Measurements from ENCODE around the gene NLGN1.

The NLGN1 gene

DNA sequence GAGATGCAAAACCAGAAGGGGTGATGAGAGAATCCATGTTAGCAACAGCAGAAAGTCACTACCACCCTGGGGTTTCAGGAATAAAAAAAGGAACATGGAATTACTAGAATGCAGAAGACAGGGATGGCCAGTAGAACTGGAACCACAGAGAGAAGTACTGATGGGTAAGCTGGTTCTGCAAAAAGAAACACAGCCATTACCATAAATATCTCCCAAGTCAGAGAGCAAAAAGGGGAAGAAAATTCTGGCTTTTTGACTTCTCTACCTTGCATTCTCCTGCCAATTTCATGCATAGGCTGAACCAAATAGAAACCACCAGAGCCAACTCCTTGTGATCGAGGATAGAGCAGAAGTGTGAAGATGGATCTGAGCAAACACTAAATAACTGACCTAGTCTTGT, 911.2 kb downstream of the NLGN1 start:
- H3K4me3 ChIP-seq (replicated peaks; ENCODE audit: low read depth, low read length): no peak overlapping the region
- TF ChIP-seq, protein P1, sequence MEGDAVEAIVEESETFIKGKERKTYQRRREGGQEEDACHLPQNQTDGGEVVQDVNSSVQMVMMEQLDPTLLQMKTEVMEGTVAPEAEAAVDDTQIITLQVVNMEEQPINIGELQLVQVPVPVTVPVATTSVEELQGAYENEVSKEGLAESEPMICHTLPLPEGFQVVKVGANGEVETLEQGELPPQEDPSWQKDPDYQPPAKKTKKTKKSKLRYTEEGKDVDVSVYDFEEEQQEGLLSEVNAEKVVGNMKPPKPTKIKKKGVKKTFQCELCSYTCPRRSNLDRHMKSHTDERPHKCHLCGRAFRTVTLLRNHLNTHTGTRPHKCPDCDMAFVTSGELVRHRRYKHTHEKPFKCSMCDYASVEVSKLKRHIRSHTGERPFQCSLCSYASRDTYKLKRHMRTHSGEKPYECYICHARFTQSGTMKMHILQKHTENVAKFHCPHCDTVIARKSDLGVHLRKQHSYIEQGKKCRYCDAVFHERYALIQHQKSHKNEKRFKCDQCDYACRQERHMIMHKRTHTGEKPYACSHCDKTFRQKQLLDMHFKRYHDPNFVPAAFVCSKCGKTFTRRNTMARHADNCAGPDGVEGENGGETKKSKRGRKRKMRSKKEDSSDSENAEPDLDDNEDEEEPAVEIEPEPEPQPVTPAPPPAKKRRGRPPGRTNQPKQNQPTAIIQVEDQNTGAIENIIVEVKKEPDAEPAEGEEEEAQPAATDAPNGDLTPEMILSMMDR (IDR thresholded peaks at IDR 0.05; ENCODE audit: low read length, missing control alignments): no peak

DNA sequence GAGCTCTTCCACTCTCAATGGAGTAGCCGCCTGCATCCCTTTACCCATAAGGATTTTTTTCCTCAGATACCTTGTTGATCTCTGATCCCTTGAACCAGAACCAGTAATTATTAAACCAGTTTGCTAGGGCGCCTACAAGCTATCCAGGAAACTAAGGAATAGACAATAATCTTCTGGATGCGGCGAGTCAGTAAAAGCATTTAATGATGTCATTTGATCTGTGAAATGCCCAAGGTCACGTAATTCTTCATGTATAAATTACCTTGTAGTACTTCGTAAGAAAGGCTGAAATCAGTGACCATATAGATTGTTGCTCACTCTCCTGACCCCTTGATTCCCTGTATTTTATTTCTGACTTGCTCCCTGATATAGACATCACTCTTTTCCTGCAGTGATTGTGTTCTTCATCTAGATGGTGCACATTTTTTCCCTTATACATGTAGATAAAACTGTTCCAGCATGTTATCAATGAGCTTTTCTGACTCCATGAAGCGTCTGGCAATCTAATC, 913.0 kb downstream of the NLGN1 start:
- no peak for DNase-seq (ENCODE audit: low read depth)
- TF ChIP-seq, protein P1 (IDR thresholded peaks at IDR 0.05; ENCODE audit: low read length, missing control alignments): no peak
- H3K4me3 ChIP-seq (replicated peaks; ENCODE audit: low read depth, low read length): no peak overlapping the region

More for the DNA sequence above, 911.2 kb downstream of the NLGN1 start:
- DNase-seq (ENCODE audit: low read depth): no peak

DNA sequence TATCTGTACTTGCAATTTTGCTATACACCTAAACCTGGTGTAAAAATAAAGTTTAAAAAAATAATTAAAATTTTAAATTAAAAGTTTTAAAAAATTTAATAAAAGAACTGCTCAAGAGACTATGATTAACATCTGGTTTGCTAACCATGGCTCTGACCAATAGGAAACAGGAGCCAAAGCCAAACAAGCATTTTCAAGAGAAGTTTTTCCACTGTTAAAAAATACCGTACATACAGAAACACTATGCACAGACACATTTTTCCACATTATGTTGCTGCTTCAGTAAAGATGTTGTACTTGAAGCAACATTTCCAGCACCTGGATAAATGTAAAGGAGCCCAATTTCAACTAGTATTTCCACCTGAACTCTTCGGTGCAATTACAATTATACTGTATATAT, 917.7 kb downstream of the NLGN1 start:
- no peak overlapping the region for H3K4me3 ChIP-seq (replicated peaks; ENCODE audit: low read depth, low read length)
- TF ChIP-seq, protein P1 (IDR thresholded peaks at IDR 0.05; ENCODE audit: low read length, missing control alignments): no peak
- DNase-seq (ENCODE audit: low read depth): no peak

GRCh38 chr3:174317005-174317404, 919.5 kb downstream of the NLGN1 start:
- no peak for DNase-seq (ENCODE audit: low read depth)
- TF ChIP-seq, protein P1 (IDR thresholded peaks at IDR 0.05; ENCODE audit: low read length, missing control alignments): no peak
- no peak overlapping the region for H3K4me3 ChIP-seq (replicated peaks; ENCODE audit: low read depth, low read length)

- TF ChIP-seq, protein P1 (IDR thresholded peaks at IDR 0.05; ENCODE audit: low read length, missing control alignments): no peak
- no peak overlapping the region for H3K4me3 ChIP-seq (replicated peaks; ENCODE audit: low read depth, low read length)
- no peak for DNase-seq (ENCODE audit: low read depth)
Observed at GRCh38 chr3:174318181-174318580, 920.6 kb downstream of the NLGN1 start.

GRCh38 chr3:174321548-174321947, 924.0 kb downstream of the NLGN1 start:
- H3K4me3 ChIP-seq (replicated peaks; ENCODE audit: low read depth, low read length): no peak overlapping the region
- TF ChIP-seq, protein P1 (IDR thresholded peaks at IDR 0.05; ENCODE audit: low read length, missing control alignments): no peak
- DNase-seq (ENCODE audit: low read depth): no peak

DNA sequence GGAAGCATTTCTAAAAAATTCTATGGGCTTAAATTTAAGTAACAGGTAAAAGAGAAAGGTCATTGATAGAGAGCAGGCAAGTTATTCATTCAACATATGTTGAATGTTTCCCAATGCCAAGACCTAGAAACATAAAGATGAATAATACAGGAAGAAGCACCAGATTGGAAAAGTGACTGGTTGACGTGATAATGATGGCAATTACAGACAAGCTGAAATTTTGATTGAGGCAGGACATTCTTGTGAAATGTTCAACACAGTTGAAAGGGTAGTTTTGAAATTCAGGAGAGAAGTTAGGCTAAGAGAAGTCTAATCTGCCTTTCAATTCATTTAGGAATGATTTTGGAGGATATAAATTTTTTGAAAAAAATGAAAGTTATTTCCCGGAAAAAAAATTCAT, 925.2 kb downstream of the NLGN1 start:
- DNase-seq (ENCODE audit: low read depth): no peak
- TF ChIP-seq, protein P1 (IDR thresholded peaks at IDR 0.05; ENCODE audit: low read length, missing control alignments): no peak
- no peak overlapping the region for H3K4me3 ChIP-seq (replicated peaks; ENCODE audit: low read depth, low read length)

Data from fibroblast of pulmonary artery (primary cell).